Pancreas (tissue), 10 donors: ENCODE measurements around the gene NAIF1. TPM values are rescaled to one million over a fixed set of nuclear protein-coding genes. Genes with fewer than 3 reads are reported as not detected.
"Not testable (repeated sequence)": the region's sequence is repeated elsewhere in the genome, so short reads cannot be mapped to it uniquely, and the experiment has no call there.

Experiments
- ATAC-seq, 4 donors: fragments of 200-7000 bp; cut with Tn5 transposase; one replicate each; pipeline versions ENCODE4 v1.8.0 to v1.9.1; 2020; ENCODE audit warnings: mild to moderate bottlenecking in 4 of 4, moderate library complexity in 4 of 4
- DNase-seq, 6 donors: peaks; one replicate each; pipeline ENCODE4 v3.0.0-alpha.2; 2020
- FAIRE-seq: peaks from 2 replicates; lab custom pipeline; 2012; peaks lifted over from hg19 to GRCh38; lab: Jason Lieb, UNC
- H3K27ac ChIP-seq, 4 donors: fragments of 200-600 bp; sonication (generic); 1 replicate in 3 of 4; 2 replicates in 1 of 4; pipeline versions ENCODE4 v1.5.0 to v1.8.0; 2020
- H3K27me3 ChIP-seq, 4 donors: fragments of 200-600 bp; one replicate each; pipeline ENCODE4 v1.8.0; 2021
- H3K36me3 ChIP-seq, 3 donors: fragments of 200-600 bp; sonication (generic) in 1 of 3; one replicate each; pipeline versions ENCODE4 v1.5.0 to v1.8.0; 2020 to 2021
- H3K4me1 ChIP-seq, 3 donors: fragments of 200-600 bp; one replicate each; pipeline ENCODE4 v1.8.0; 2021
- H3K4me3 ChIP-seq, 4 donors: fragments of 200-600 bp; sonication (generic) in 2 of 4; one replicate each; pipeline versions ENCODE4 v1.5.0 to v1.8.0; 2020 to 2021
- H3K9me3 ChIP-seq, 4 donors: fragments of 200-600 bp; one replicate each; pipeline ENCODE4 v1.8.0; 2021
- CTCF ChIP-seq, 4 donors: fragments of 200-600 bp; sonication (generic) in 3 of 4; IDR thresholded peaks; one replicate each; pipeline versions ENCODE4 v1.5.0 to v1.8.0; 2021; ENCODE audit warnings: antibody characterized with exemption in 4 of 4
- WGBS, 2 donors: extraction: QIAGEN DNeasy Blood & Tissue Kit; methylation state at CpG; one replicate each; pipeline ENCODE4 v1.1.7; 2013; 5-methylcytosine and 5-hydroxymethylcytosine counted together
- intact Hi-C, 3 donors: fragments of 100-400 bp; cut with DNase I; formaldehyde crosslinking; loops; one replicate each; pipeline versions ENCODE4 v1.11.1 to v1.14.2; 2022
- polyA plus RNA-seq, 2 donors: library from polyadenylated mRNA; stranded (reverse); fragments of 200-250 nt; gene quantifications; one replicate each; pipeline ENCODE4 v1.2.3, GENCODE V29; 2013
- total RNA-seq, 6 donors: library from RNA; stranded (reverse); fragmentation: NEBNext Ultra II Directional in 4 of 6; extraction: Animal tissue kit (Norgen Biotek cat#: 25700) in 4 of 6; gene quantifications; one replicate each; pipeline versions ENCODE4 v1.2.1 to v1.2.4, GENCODE V29; 2021 to 2023
- donor health status: healthy with polysubstance abuse.
- donor health status: DM: no; HTN: no; CAD: no; lungs with moderate emphysema.
- donor health status: DM: no; HTN: no; CAD: no.
- donor health status: control.
- donor health status: control.
- donor health status: Bipolar disorder and iron deficiency.
- donor health status: DM: yes; HTN: yes; CAD: no.
- donor health status: DM: no; HTN: no; CAD: no.
- donor health status: DM: no; HTN: no; CAD: no.
- donor health status: DM: yes; HTN: yes; CAD: no.

The NAIF1 gene
- total and polyA plus RNA-seq, 8 donors: 3.0 to 6.8 (median 4.2) TPM

DNA sequence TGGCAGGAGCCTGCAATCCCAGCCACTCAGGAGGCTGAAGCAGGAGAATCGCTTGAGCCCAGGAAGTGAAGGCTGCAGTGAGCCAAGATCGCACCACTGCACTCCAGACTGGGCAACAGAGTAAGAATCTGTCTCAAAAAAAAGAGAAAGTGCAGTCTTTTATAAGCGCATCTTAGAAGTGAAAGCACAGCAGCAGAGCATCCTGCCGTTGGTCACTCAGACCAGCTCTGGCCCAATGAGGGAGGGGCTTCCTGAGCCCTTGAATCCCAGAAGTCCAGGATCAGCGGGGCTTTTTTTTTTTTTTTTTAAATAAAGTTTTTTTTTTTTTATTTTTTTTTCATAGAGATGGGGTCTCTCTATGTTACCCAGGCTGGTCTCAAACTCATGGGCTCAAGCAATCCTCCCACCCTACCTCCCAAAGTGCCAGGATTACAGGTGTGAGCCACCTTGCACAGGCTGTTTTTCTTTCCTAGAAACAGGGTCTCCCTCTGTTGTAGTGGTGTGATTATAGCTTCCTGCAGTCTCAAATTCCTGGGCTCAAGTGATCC lies 42.3 kb downstream of the NAIF1 start:
- FAIRE-seq (no peak), DNase-seq (no peak), ATAC-seq (no peak)
- 90% methylated on average over 5 of the region's 5 CpGs for WGBS, 2 donors
- Histone ChIP-seq H3K36me3 (no peaks in the 10 kb centered on the region), H3K27ac (no peak overlapping the region), H3K27me3 (no peaks in the 10 kb centered on the region), H3K4me3 (no peak overlapping the region), H3K4me1 (peaks cover 0 to 3% (median 0%) of the 10 kb centered on the region in 3 donors), H3K9me3 (no peaks in the 10 kb centered on the region)
- intact Hi-C loops: no loop called here
- TF ChIP-seq CTCF (IDR thresholded peaks at IDR 0.05): no peak

DNA sequence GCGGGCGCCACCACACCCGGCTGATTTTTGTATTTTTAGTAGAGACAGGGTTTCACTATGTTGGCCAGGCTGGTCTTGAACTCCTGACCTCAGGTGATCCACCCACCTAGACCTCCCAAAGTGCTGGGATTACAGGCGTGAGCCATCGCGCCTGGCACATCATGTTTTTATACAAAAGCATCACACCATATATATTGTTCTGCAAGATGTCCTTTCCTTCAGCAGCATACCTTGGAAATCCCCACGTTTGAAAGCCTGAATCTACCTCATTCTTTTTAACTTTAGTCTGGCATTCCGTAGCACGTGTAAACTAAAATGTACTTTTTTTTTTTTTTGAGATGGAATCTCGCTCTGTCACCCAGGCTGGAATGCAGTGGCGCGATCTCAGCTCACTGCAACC lies 43.4 kb downstream of the NAIF1 start:
- DNase-seq, H3K36me3 ChIP-seq, H3K27me3 ChIP-seq, H3K4me1 ChIP-seq, H3K27ac ChIP-seq, intact Hi-C loops, FAIRE-seq, H3K4me3 ChIP-seq, H3K9me3 ChIP-seq: not testable (repeated sequence)
- 74 to 77% methylated on average over 12 of the region's 12 CpGs for WGBS, 2 donors
- ATAC-seq: peak in 1 of 4 donors; percentile 26

- ATAC-seq (peak in 3 of 4 donors; percentile 17 to 72 (median 50)), FAIRE-seq (no peak), DNase-seq (no peak)
- no peaks in the 10 kb centered on the region for H3K36me3 ChIP-seq
- intact Hi-C loops: no loop called here
- H3K4me3 ChIP-seq: no peak overlapping the region
- no peaks in the 10 kb centered on the region for H3K9me3 ChIP-seq
- H3K4me1 ChIP-seq: peaks cover 0 to 3% (median 0%) of the 10 kb centered on the region in 3 donors
- TF ChIP-seq CTCF (IDR thresholded peaks at IDR 0.05): no peak
- H3K27ac ChIP-seq: no peak overlapping the region
- no peaks in the 10 kb centered on the region for H3K27me3 ChIP-seq
- 70% methylated on average over 2 of the region's 2 CpGs for WGBS, 2 donors
Observed at GRCh38 chr9:128022886-128023285, 44.2 kb downstream of the NAIF1 start.

GRCh38 chr9:128021098-128021497 lies 46.0 kb downstream of the NAIF1 start:
- TF ChIP-seq CTCF (IDR thresholded peaks at IDR 0.05): no peak
- H3K36me3 ChIP-seq: no peaks in the 10 kb centered on the region
- no peaks in the 10 kb centered on the region for H3K9me3 ChIP-seq
- H3K4me1 ChIP-seq: peaks cover 0 to 3% (median 0%) of the 10 kb centered on the region in 3 donors
- no peak for FAIRE-seq
- DNase-seq: no peak
- ATAC-seq: no peak
- intact Hi-C loops: no loop called here
- H3K4me3 ChIP-seq: no peak overlapping the region
- no peak overlapping the region for H3K27ac ChIP-seq
- WGBS, 2 donors: 0 to 43% methylated on average over 1 of the region's 1 CpG
- no peaks in the 10 kb centered on the region for H3K27me3 ChIP-seq

- Histone ChIP-seq H3K9me3 (no peaks in the 10 kb centered on the region), H3K4me3 (no peak overlapping the region), H3K36me3 (no peaks in the 10 kb centered on the region), H3K27me3 (no peaks in the 10 kb centered on the region), H3K4me1 (peaks cover 0 to 3% (median 0%) of the 10 kb centered on the region in 3 donors), H3K27ac (no peak overlapping the region)
- no peak for TF ChIP-seq CTCF (IDR thresholded peaks at IDR 0.05)
- no peak for FAIRE-seq
- no peak for ATAC-seq
- intact Hi-C loops: no loop called here
- 91 to 94% methylated on average over 4 of the region's 4 CpGs for WGBS, 2 donors
- no peak for DNase-seq
Observed at GRCh38 chr9:128020692-128021091, 46.4 kb downstream of the NAIF1 start.
